Stimulated activated CD4-positive, alpha-beta T cell treated with anti-CD3 and anti-CD28 coated beads, Interleukin-2, amount 100 ng/mL, for 48 hours (primary cell): ENCODE results near the gene TMEM181.

ENCODE experiments used
- DNase-seq, 2 donors: peaks; one replicate each; pipeline ENCODE4 v3.0.0-alpha.2; 2020

The TMEM181 gene

GRCh38 chr6:158565482-158566040, 5.7 kb downstream of the TMEM181 start:
- no peak for DNase-seq

- DNase-seq = no peak
Observed at GRCh38 chr6:158566207-158566818, 6.4 kb downstream of the TMEM181 start.

- DNase-seq = no peak
Observed at GRCh38 chr6:158567152-158567551, 7.3 kb downstream of the TMEM181 start.

GRCh38 chr6:158567871-158568401, 8.0 kb downstream of the TMEM181 start:
- no peak for DNase-seq

GRCh38 chr6:158568549-158568948, 8.7 kb downstream of the TMEM181 start:
- DNase-seq = no peak

- no peak for DNase-seq
Observed at GRCh38 chr6:158569036-158569435, 9.1 kb downstream of the TMEM181 start.

- no peak for DNase-seq
Observed at GRCh38 chr6:158570681-158570962, 10.7 kb downstream of the TMEM181 start.

- DNase-seq = no peak
Observed at GRCh38 chr6:158571826-158572652, 12.1 kb downstream of the TMEM181 start.

- no peak for DNase-seq
Observed at GRCh38 chr6:158572653-158573541, 13.0 kb downstream of the TMEM181 start.

- no peak for DNase-seq
Observed at GRCh38 chr6:158573542-158573931, 13.6 kb downstream of the TMEM181 start.

- no peak for DNase-seq
Observed at GRCh38 chr6:158574800-158575199, 14.9 kb downstream of the TMEM181 start.

GRCh38 chr6:158575550-158575949, 15.7 kb downstream of the TMEM181 start:
- DNase-seq = no peak

GRCh38 chr6:158584236-158584651, 24.4 kb downstream of the TMEM181 start:
- DNase-seq = no peak

GRCh38 chr6:158586652-158587051, 26.8 kb downstream of the TMEM181 start:
- no peak for DNase-seq

GRCh38 chr6:158589366-158589765, 29.5 kb downstream of the TMEM181 start:
- no peak for DNase-seq

- no peak for DNase-seq
Observed at GRCh38 chr6:158591134-158591809, 31.4 kb downstream of the TMEM181 start.

GRCh38 chr6:158591810-158592209, 31.9 kb downstream of the TMEM181 start:
- no peak for DNase-seq

- DNase-seq = no peak
Observed at GRCh38 chr6:158593670-158594069, 33.8 kb downstream of the TMEM181 start.

GRCh38 chr6:158595223-158595622, 35.3 kb downstream of the TMEM181 start:
- DNase-seq = no peak

- DNase-seq = no peak
Observed at GRCh38 chr6:158596861-158597260, 37.0 kb downstream of the TMEM181 start.

GRCh38 chr6:158597565-158597964, 37.7 kb downstream of the TMEM181 start:
- DNase-seq = no peak

- DNase-seq = no peak
Observed at GRCh38 chr6:158599635-158600034, 39.7 kb downstream of the TMEM181 start.
